NOMO-1 treated with dmso at 0.1 percent for 144 hours (cell line): ENCODE results near the gene RANBP3.
"Not testable (repeated sequence)": the region's sequence is repeated elsewhere in the genome, so short reads cannot be mapped to it uniquely, and the experiment has no call there.

Experiments used
- DNase-seq: peaks from one replicate; lab custom pipeline; 2025; ENCODE audit not compliant: unreplicated experiment; lab: John Stamatoyannopoulos, UW

The RANBP3 gene

GRCh38 chr19:5977785-5978605, at the start of gene RANBP3:
TSS of gene RANBP3 (minus strand) at chr19:5978140. CDS start at chr19:5978082, 58 bp downstream.
- peak; percentile 98 for DNase-seq

GRCh38 chr19:6026390-6027227, 48.7 kb upstream of the RANBP3 start:
- DNase-seq, result no peak

GRCh38 chr19:6024756-6025155, 46.8 kb upstream of the RANBP3 start:
- not testable (repeated sequence) for DNase-seq

GRCh38 chr19:6023936-6024335, 46.0 kb upstream of the RANBP3 start:
- DNase-seq, result no peak

- no peak for DNase-seq
Measured at GRCh38 chr19:6023085-6023682, 45.2 kb upstream of the RANBP3 start.

- DNase-seq, result no peak
Measured at GRCh38 chr19:6022570-6023064, 44.7 kb upstream of the RANBP3 start.

- DNase-seq, result peak; percentile 38
Measured at GRCh38 chr19:6021878-6022569, 44.1 kb upstream of the RANBP3 start.

GRCh38 chr19:6020972-6021805, 43.2 kb upstream of the RANBP3 start:
- no peak for DNase-seq

GRCh38 chr19:6020166-6020882, 42.4 kb upstream of the RANBP3 start:
- peak; percentile 19 for DNase-seq

GRCh38 chr19:6018786-6019185, 40.8 kb upstream of the RANBP3 start:
- no peak for DNase-seq

- no peak for DNase-seq
Measured at GRCh38 chr19:6017576-6017975, 39.6 kb upstream of the RANBP3 start.

GRCh38 chr19:6015841-6016545, 38.1 kb upstream of the RANBP3 start:
- no peak for DNase-seq

GRCh38 chr19:6014551-6015135, 36.7 kb upstream of the RANBP3 start:
- no peak for DNase-seq

GRCh38 chr19:6012426-6013170, 34.7 kb upstream of the RANBP3 start:
- no peak for DNase-seq

- DNase-seq, result no peak
Measured at GRCh38 chr19:6011794-6012193, 33.9 kb upstream of the RANBP3 start.

- DNase-seq, result no peak
Measured at GRCh38 chr19:6011206-6011605, 33.3 kb upstream of the RANBP3 start.

- no peak for DNase-seq
Measured at GRCh38 chr19:6010107-6010506, 32.2 kb upstream of the RANBP3 start.

GRCh38 chr19:6007866-6008265, 29.9 kb upstream of the RANBP3 start:
- no peak for DNase-seq
